Neural progenitor cell (in vitro differentiated cells): ENCODE measurements around the gene ARHGAP28. TPM values are rescaled to one million over a fixed set of nuclear protein-coding genes. Genes with fewer than 3 reads are reported as not detected.

Source experiments
- DNase-seq: peaks from one replicate; pipeline ENCODE4 v3.0.0-alpha.2; 2016; ENCODE audit warnings: low spot score
- H2AFZ ChIP-seq: fragments of 200-600 bp; sonication (generic); replicated peaks from 2 replicates; pipeline ENCODE4 v1.6.1; 2016; ENCODE audit warnings: antibody characterized with exemption
- H3F3A ChIP-seq: fragments of 200-600 bp; sonication (generic); 2 replicates; pipeline ENCODE4 v1.6.1; 2016; ENCODE audit warnings: antibody characterized with exemption, low read depth
- H3K27ac ChIP-seq: fragments of 200-600 bp; sonication (generic); 2 replicates; pipeline ENCODE4 v1.5.1; 2016; ENCODE audit warnings: mild to moderate bottlenecking
- H3K27me3 ChIP-seq: fragments of 200-600 bp; sonication (generic); 2 replicates; pipeline ENCODE4 v1.6.1; 2016; ENCODE audit warnings: mild to moderate bottlenecking, moderate library complexity
- H3K36me3 ChIP-seq: fragments of 200-600 bp; sonication (generic); 2 replicates; pipeline ENCODE4 v1.5.1; 2016
- H3K4me1 ChIP-seq: fragments of 200-600 bp; sonication (generic); 2 replicates; pipeline ENCODE4 v1.6.1; 2016; ENCODE audit warnings: mixed run types
- H3K4me2 ChIP-seq: fragments of 200-600 bp; sonication (generic); 2 replicates; pipeline ENCODE4 v1.6.1; 2016
- H3K4me3 ChIP-seq: fragments of 200-600 bp; sonication (generic); 2 replicates; pipeline ENCODE4 v1.5.1; 2016
- H3K79me2 ChIP-seq: fragments of 200-600 bp; sonication (generic); 2 replicates; pipeline ENCODE4 v1.6.1; 2016; ENCODE audit warnings: low read depth
- H3K9ac ChIP-seq: fragments of 200-600 bp; sonication (generic); 2 replicates; pipeline ENCODE4 v1.6.1; 2016
- H3K9me3 ChIP-seq: fragments of 200-600 bp; sonication (generic); 2 replicates; pipeline ENCODE4 v1.5.1; 2016; ENCODE audit warnings: low read depth
- H4K20me1 ChIP-seq: fragments of 200-600 bp; sonication (generic); 2 replicates; pipeline ENCODE4 v1.6.1; 2016; ENCODE audit warnings: low read depth
- H3K27ac Mint-ChIP-seq: 3 replicates; pipeline ENCODE4 v1.8.0; 2021; ENCODE audit warnings: mixed read lengths
- H3K27me3 Mint-ChIP-seq: 2 replicates; pipeline ENCODE4 v1.8.0; 2022; ENCODE audit warnings: low read depth, mild to moderate bottlenecking, inconsistent platforms, moderate library complexity, mixed read lengths; ENCODE audit not compliant: insufficient read depth
- H3K36me3 Mint-ChIP-seq: 3 replicates; pipeline ENCODE4 v1.8.0; 2021; ENCODE audit warnings: mixed read lengths
- H3K4me1 Mint-ChIP-seq: 3 replicates; pipeline ENCODE4 v1.8.0; 2021; ENCODE audit warnings: mixed read lengths
- H3K4me3 Mint-ChIP-seq: 3 replicates; pipeline ENCODE4 v1.8.0; 2021; ENCODE audit warnings: mild to moderate bottlenecking, moderate library complexity, mixed read lengths
- H3K9me3 Mint-ChIP-seq: 3 replicates; pipeline ENCODE4 v1.8.0; 2020; ENCODE audit warnings: mixed read lengths
- EZH2 ChIP-seq: fragments of 200-600 bp; sonication (generic); IDR thresholded peaks from 2 replicates; pipeline ENCODE4 v1.6.1; 2017; ENCODE audit warnings: antibody characterized with exemption, mild to moderate bottlenecking, moderate library complexity
- EZH2phosphoT487 ChIP-seq: fragments of 200-600 bp; sonication (generic); IDR thresholded peaks from 2 replicates; pipeline ENCODE4 v1.6.1; 2017; ENCODE audit warnings: antibody characterized with exemption
- total RNA-seq: library from RNA; depleted of rRNA; stranded (reverse); fragments of >200 nt; gene quantifications from 2 replicates; pipeline ENCODE4 v1.2.3, GENCODE V29; 2015; ENCODE audit warnings: low replicate concordance
- TF ChIP-seq, protein P1 (sequence below): fragments of 200-600 bp; sonication (generic); IDR thresholded peaks from 2 replicates; pipeline ENCODE4 v1.5.1; 2017; ENCODE audit warnings: antibody characterized with exemption, mild to moderate bottlenecking

Gene ARHGAP28
- total RNA-seq, 1 donor from 2014 or later: 25.7 TPM

DNA sequence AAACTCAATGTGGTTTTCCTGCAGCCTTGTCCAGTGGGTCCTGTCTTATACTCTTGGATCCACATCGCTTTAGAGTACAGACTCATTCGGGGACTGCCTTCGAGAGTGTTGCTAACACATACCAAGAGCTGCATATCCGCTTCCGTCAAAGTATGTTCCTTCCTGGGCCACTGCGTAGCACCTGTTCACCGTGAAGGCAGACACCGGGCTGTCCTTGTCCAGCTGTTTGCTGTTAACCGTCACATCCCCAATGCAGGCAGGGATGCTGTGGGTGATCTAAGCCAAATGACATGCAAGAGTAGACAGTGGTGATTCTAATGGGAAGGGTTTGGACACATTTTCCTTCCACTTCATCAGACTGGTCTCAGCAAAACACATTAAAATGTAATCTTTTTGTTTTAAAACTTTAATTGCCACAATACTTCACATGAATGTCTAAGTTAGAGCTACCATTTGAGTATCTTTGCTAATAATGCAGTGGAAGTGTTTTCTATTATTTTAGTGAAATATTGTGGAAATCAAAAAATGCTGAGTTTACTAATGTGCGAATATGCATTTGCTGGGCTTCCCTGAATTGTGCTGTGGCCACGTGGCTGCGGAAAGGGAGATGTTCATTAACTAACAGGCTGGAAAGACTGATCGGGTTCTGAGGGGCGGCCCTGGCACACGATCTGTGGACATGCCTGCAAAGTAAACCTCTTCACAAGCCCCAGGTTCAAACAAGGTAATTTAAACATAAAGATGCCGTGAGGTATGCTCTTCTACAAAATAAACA lies 219.0 kb downstream of the ARHGAP28 start:
- Histone ChIP-seq H3K4me1 (peaks cover 14% of the 10 kb centered on the region), H3F3A (no peaks in the 10 kb centered on the region), H3K4me3 (no peak overlapping the region), H3K9me3 (no peaks in the 10 kb centered on the region), H4K20me1 (peaks cover 9% of the 10 kb centered on the region), H3K79me2 (no peaks in the 10 kb centered on the region), H2AFZ (no peak overlapping the region), H3K9ac (no peak overlapping the region), H3K4me2 (no peak overlapping the region), H3K27me3 (no peaks in the 10 kb centered on the region), H3K27ac (no peak overlapping the region), H3K36me3 (peaks cover 6% of the 10 kb centered on the region)
- peaks cover 14% of the 10 kb centered on the region for H3K27me3 Mint-ChIP-seq
- H3K36me3 Mint-ChIP-seq: peaks cover 60% of the 10 kb centered on the region
- H3K9me3 Mint-ChIP-seq: no peaks in the 10 kb centered on the region
- H3K4me1 Mint-ChIP-seq: peaks cover 12% of the 10 kb centered on the region
- no peak overlapping the region for H3K4me3 Mint-ChIP-seq
- H3K27ac Mint-ChIP-seq: no peak overlapping the region
- TF ChIP-seq, protein P1, sequence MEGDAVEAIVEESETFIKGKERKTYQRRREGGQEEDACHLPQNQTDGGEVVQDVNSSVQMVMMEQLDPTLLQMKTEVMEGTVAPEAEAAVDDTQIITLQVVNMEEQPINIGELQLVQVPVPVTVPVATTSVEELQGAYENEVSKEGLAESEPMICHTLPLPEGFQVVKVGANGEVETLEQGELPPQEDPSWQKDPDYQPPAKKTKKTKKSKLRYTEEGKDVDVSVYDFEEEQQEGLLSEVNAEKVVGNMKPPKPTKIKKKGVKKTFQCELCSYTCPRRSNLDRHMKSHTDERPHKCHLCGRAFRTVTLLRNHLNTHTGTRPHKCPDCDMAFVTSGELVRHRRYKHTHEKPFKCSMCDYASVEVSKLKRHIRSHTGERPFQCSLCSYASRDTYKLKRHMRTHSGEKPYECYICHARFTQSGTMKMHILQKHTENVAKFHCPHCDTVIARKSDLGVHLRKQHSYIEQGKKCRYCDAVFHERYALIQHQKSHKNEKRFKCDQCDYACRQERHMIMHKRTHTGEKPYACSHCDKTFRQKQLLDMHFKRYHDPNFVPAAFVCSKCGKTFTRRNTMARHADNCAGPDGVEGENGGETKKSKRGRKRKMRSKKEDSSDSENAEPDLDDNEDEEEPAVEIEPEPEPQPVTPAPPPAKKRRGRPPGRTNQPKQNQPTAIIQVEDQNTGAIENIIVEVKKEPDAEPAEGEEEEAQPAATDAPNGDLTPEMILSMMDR: no peak
- TF ChIP-seq EZH2: no peak
- TF ChIP-seq EZH2phosphoT487: no peak
- DNase-seq: no peak

DNA sequence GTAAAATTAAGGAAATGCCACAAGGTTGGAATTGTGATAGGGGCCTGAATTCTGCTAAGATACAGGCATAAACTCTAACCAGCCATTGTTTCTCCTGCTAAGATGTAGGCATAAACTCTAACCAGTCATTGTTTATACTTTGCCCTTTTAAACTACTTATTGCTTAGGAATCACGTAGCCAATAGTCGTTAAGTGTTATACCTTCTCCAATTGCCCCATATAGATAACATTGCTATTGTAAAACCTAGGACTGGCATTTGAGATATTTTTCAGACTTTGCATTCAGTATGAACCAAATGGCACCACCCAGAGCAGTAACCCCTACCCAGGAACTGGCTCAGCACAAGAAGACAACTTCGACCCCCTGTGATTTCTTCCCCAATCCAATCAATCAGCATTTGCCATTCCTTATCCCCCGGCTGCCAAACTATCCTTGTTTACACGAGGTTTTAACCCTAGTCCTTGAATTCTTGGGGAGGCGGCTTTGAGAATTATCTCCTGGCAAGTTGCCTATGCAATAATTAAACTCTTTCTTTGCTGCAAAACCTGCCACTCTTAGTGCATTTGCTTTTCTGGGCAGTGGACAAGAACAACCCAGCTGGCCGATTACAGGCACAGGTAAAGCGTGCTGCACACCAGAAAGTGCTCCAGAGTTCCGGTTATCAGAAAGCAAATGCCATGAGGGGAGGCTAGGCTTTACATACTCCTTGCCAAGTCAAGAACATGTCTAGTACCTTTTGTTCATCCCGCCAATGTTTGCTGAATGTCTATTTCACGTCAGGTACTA lies 220.5 kb downstream of the ARHGAP28 start:
- H3K9ac ChIP-seq: no peak overlapping the region
- H4K20me1 ChIP-seq: peaks cover 9% of the 10 kb centered on the region
- H3K9me3 ChIP-seq: no peaks in the 10 kb centered on the region
- Mint-ChIP-seq H3K4me1 (peaks cover 12% of the 10 kb centered on the region), H3K9me3 (no peaks in the 10 kb centered on the region), H3K4me3 (no peak overlapping the region), H3K27me3 (peaks cover 20% of the 10 kb centered on the region), H3K27ac (no peak overlapping the region), H3K36me3 (peaks cover 69% of the 10 kb centered on the region)
- H3K27me3 ChIP-seq: no peaks in the 10 kb centered on the region
- no peaks in the 10 kb centered on the region for H3F3A ChIP-seq
- H3K4me1 ChIP-seq: peaks cover 14% of the 10 kb centered on the region
- no peak overlapping the region for H3K4me3 ChIP-seq
- no peak overlapping the region for H2AFZ ChIP-seq
- H3K79me2 ChIP-seq: no peaks in the 10 kb centered on the region
- peaks cover 6% of the 10 kb centered on the region for H3K36me3 ChIP-seq
- no peak for DNase-seq
- no peak overlapping the region for H3K4me2 ChIP-seq
- TF ChIP-seq EZH2phosphoT487 (no peak), EZH2 (no peak)
- TF ChIP-seq, protein P1: no peak
- no peak overlapping the region for H3K27ac ChIP-seq

DNA sequence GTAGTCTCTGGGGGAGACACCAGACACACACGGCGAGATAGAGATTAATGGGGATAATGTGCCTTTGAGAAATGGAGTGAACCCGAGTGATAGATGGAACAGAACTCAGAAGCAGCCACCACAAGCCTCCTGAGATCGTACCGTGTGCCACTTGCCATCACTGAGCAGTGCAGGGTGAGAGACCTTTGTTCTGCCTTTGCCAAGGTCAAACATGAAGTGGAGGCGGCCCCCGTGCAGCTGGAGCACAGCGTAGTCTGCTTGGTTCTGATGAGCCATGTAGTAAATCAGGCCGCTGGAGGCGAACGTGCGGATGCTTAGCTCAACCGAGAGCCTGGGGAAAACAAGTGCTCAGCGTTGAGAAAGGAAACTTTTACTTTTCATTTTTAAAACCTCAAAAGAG lies 221.1 kb downstream of the ARHGAP28 start:
- Mint-ChIP-seq H3K9me3 (no peaks in the 10 kb centered on the region), H3K36me3 (peaks cover 68% of the 10 kb centered on the region), H3K27ac (no peak overlapping the region), H3K27me3 (peaks cover 22% of the 10 kb centered on the region), H3K4me3 (no peak overlapping the region), H3K4me1 (peaks cover 10% of the 10 kb centered on the region)
- no peaks in the 10 kb centered on the region for H3F3A ChIP-seq
- no peak for DNase-seq
- H3K4me3 ChIP-seq: no peak overlapping the region
- no peaks in the 10 kb centered on the region for H3K79me2 ChIP-seq
- H3K9me3 ChIP-seq: no peaks in the 10 kb centered on the region
- no peak for TF ChIP-seq EZH2phosphoT487
- TF ChIP-seq, protein P1: no peak
- no peak for TF ChIP-seq EZH2
- no peak overlapping the region for H3K9ac ChIP-seq
- H3K4me1 ChIP-seq: peaks cover 14% of the 10 kb centered on the region
- peaks cover 6% of the 10 kb centered on the region for H3K36me3 ChIP-seq
- no peak overlapping the region for H3K27ac ChIP-seq
- peaks cover 9% of the 10 kb centered on the region for H4K20me1 ChIP-seq
- H2AFZ ChIP-seq: no peak overlapping the region
- no peaks in the 10 kb centered on the region for H3K27me3 ChIP-seq
- no peak overlapping the region for H3K4me2 ChIP-seq
